HL-60 (cell line): ENCODE measurements around the gene TMEM150A.

Source experiments
- DNase-seq, 2 experiments: peaks; one replicate each; pipeline ENCODE4 v3.0.0-alpha.2; 2010 to 2020; ENCODE audit warnings: low read depth in 1 of 2, low spot score in 1 of 2
- H3K27ac ChIP-seq: fragments of 250-450 bp; sonication (Bioruptor Pico); replicated peaks from 2 replicates; pipeline ENCODE4 v1.5.1; 2020; ENCODE audit warnings: mild to moderate bottlenecking, moderate library complexity
- H3K27me3 ChIP-seq: fragments of 250-450 bp; sonication (Bioruptor Pico); 2 replicates; pipeline ENCODE4 v1.5.1; 2021; ENCODE audit warnings: mild to moderate bottlenecking, moderate library complexity; ENCODE audit not compliant: insufficient read depth, poor library complexity, severe bottlenecking
- H3K4me3 ChIP-seq: replicated peaks from 2 replicates; pipeline ENCODE4 v1.5.1; 2011; ENCODE audit warnings: mild to moderate bottlenecking, control low read depth, low read length; ENCODE audit not compliant: insufficient read depth
- CTCF ChIP-seq: IDR thresholded peaks from one replicate; pipeline ENCODE4 v1.5.1; 2011; ENCODE audit warnings: low read length, control low read depth, inconsistent platforms; ENCODE audit not compliant: insufficient read depth
- GABPA ChIP-seq: IDR thresholded peaks from 2 replicates; pipeline ENCODE4 v1.6.1; 2012; ENCODE audit warnings: low read depth
- POLR2AphosphoS5 ChIP-seq: IDR thresholded peaks from 2 replicates; pipeline ENCODE4 v1.6.1; 2012; ENCODE audit warnings: low read depth
- REST ChIP-seq: IDR thresholded peaks from 2 replicates; pipeline ENCODE4 v1.6.1; 2012; ENCODE audit warnings: low read depth; ENCODE audit not compliant: insufficient replicate concordance
- SPI1 ChIP-seq: IDR thresholded peaks from 2 replicates; pipeline ENCODE4 v1.6.1; 2012; ENCODE audit warnings: low read depth, mild to moderate bottlenecking, borderline replicate concordance

Gene TMEM150A

GRCh38 chr2:85549095-85549494 is 53.4 kb downstream of the TMEM150A start:
- no peak overlapping the region for H3K27ac ChIP-seq
- no peak overlapping the region for H3K4me3 ChIP-seq
- DNase-seq = no peak
- H3K27me3 ChIP-seq = no peaks in the 10 kb centered on the region
- no peak for TF ChIP-seq REST
- TF ChIP-seq SPI1 = no peak
- TF ChIP-seq POLR2AphosphoS5 = no peak
- TF ChIP-seq GABPA = no peak
- TF ChIP-seq CTCF = no peak

GRCh38 chr2:85548608-85548900 is 53.9 kb downstream of the TMEM150A start:
- H3K4me3 ChIP-seq = no peak overlapping the region
- no peaks in the 10 kb centered on the region for H3K27me3 ChIP-seq
- TF ChIP-seq REST = no peak
- DNase-seq = no peak
- no peak overlapping the region for H3K27ac ChIP-seq
